Peyer's patch (tissue), 4 donors: ENCODE data around the gene SHLD2. TPM values are rescaled to one million over a fixed set of nuclear protein-coding genes. Genes with fewer than 3 reads are reported as not detected.
"Not testable (repeated sequence)": the region's sequence is repeated elsewhere in the genome, so short reads cannot be mapped to it uniquely, and the experiment has no call there.

Source experiments
- DNase-seq, 3 donors: peaks; one replicate each; pipeline ENCODE4 v3.0.0-alpha.2; 2017 to 2019
- H3K27ac ChIP-seq, 4 donors: fragments of 200-600 bp; sonication (generic); one replicate each; pipeline ENCODE4 v1.5.1; 2016 to 2019
- H3K27me3 ChIP-seq, 2 donors: fragments of 200-600 bp; sonication (generic); one replicate each; pipeline ENCODE4 v1.5.1; 2019
- H3K36me3 ChIP-seq, 3 donors: fragments of 200-600 bp; sonication (generic); one replicate each; pipeline ENCODE4 v1.5.1; 2016 to 2019
- H3K4me1 ChIP-seq, 4 donors: fragments of 200-600 bp; sonication (generic); one replicate each; pipeline ENCODE4 v1.5.1; 2016 to 2019
- H3K4me3 ChIP-seq, 4 donors: fragments of 200-600 bp; sonication (generic); 1 replicate in 3 of 4; 2 replicates in 1 of 4; pipeline ENCODE4 v1.5.1; 2016 to 2019; ENCODE audit warnings: mild to moderate bottlenecking in 1 of 4
- H3K9me3 ChIP-seq, 4 donors: fragments of 200-600 bp; sonication (generic); one replicate each; pipeline ENCODE4 v1.5.1; 2016 to 2019; ENCODE audit warnings: mild to moderate bottlenecking in 1 of 4
- POLR2A ChIP-seq, 2 donors: fragments of 450-650 bp; IDR thresholded peaks; one replicate each; pipeline ENCODE4 v1.5.1; 2017; ENCODE audit warnings: antibody characterized with exemption in 2 of 2, mild to moderate bottlenecking in 2 of 2, moderate library complexity in 2 of 2
- total RNA-seq, 4 donors: library from RNA; depleted of rRNA; stranded (reverse); fragments of >200 nt; gene quantifications; one replicate each; pipeline ENCODE4 v1.1.0, GENCODE V29; 2016
- TF ChIP-seq, protein P1 (sequence below), 6 experiments: fragments of 450-650 bp in 4 of 6; fragments of 200-600 bp in 2 of 6; sonication (generic) in 1 of 6; IDR thresholded peaks; one replicate each; pipeline ENCODE4 v1.5.1; 2017 to 2019; ENCODE audit warnings: antibody characterized with exemption in 6 of 6, mild to moderate bottlenecking in 3 of 6, moderate library complexity in 1 of 6

SHLD2 gene
- total RNA-seq, 4 donors from 2014 or later: 35.2 to 55.3 (median 46.0) TPM

DNA sequence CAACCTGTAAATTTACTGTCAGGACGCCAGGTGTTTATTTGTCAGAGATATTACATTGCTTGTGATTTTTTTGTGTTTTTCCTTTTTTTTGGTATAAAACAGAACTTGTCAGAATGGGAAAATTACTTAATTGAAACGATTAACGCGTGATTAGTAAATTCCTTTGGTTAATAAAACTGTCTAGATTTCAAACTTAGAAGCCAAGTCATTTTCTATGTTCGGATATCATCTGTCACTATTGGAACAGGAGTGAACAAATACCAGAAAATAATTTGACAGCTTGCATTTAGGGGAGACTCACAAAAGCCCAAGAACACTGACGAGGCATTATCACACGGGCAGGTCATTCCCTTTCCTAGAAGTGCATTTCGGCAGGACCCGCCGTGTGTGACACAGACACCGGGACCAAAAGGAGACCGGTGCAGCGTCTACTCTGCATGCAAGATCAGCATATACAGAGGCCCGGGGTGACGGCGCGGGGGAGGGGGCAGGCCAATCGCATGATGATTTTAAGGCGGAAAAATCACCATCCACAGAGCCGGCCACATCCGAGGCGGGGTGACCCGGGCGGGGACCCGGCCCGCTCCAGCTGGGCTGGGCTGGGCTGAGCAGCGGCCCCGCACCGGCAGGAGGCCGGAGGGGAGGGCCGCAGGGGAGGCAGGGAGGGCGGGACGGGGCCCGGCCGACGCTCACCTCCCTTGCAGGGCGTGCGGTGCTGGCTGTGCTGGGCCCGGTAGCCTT is 1.2 kb upstream of the SHLD2 start:
- peaks cover 0 to 47% (median 0%) of the 10 kb centered on the region in 4 donors for H3K4me1 ChIP-seq

GRCh38 chr10:87095236-87095945 is 385 bp downstream of the SHLD2 start:
- Histone ChIP-seq H3K27me3 (no peaks in the 10 kb centered on the region), H3K36me3 (peaks cover 0 to 7% (median 0%) of the 10 kb centered on the region in 3 donors), H3K9me3 (no peaks in the 10 kb centered on the region), H3K27ac (peak overlapping the region; percentile 97 to 99 (median 98)), H3K4me3 (peak overlapping the region; percentile 72 to 90 (median 79)), H3K4me1 (peaks cover 0 to 35% (median 0%) of the 10 kb centered on the region in 4 donors)
- DNase-seq: peak; percentile 76 to 89 (median 85)
- TF ChIP-seq POLR2A (IDR thresholded peaks at IDR 0.05): peak; percentile 56
- TF ChIP-seq, protein P1, sequence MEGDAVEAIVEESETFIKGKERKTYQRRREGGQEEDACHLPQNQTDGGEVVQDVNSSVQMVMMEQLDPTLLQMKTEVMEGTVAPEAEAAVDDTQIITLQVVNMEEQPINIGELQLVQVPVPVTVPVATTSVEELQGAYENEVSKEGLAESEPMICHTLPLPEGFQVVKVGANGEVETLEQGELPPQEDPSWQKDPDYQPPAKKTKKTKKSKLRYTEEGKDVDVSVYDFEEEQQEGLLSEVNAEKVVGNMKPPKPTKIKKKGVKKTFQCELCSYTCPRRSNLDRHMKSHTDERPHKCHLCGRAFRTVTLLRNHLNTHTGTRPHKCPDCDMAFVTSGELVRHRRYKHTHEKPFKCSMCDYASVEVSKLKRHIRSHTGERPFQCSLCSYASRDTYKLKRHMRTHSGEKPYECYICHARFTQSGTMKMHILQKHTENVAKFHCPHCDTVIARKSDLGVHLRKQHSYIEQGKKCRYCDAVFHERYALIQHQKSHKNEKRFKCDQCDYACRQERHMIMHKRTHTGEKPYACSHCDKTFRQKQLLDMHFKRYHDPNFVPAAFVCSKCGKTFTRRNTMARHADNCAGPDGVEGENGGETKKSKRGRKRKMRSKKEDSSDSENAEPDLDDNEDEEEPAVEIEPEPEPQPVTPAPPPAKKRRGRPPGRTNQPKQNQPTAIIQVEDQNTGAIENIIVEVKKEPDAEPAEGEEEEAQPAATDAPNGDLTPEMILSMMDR (IDR thresholded peaks at IDR 0.05): peak in 2 of 6 experiments; percentile 8 to 21

More for the DNA sequence above, 1.2 kb upstream of the SHLD2 start:
- Histone ChIP-seq H3K4me3 (peak overlapping the region; percentile 72 to 93 (median 82)), H3K27ac (peak overlapping the region; percentile 97 to 99 (median 98)), H3K36me3 (peaks cover 0 to 6% (median 0%) of the 10 kb centered on the region in 3 donors), H3K27me3 (no peaks in the 10 kb centered on the region), H3K9me3 (no peaks in the 10 kb centered on the region)
- TF ChIP-seq POLR2A (IDR thresholded peaks at IDR 0.05): no peak
- TF ChIP-seq, protein P1 (IDR thresholded peaks at IDR 0.05): no peak
- peak; percentile 74 to 85 (median 80) for DNase-seq

GRCh38 chr10:87101996-87102395 is 7.0 kb downstream of the SHLD2 start:
- Histone ChIP-seq H3K9me3 (no peaks in the 10 kb centered on the region), H3K4me3 (no peak overlapping the region), H3K4me1 (peaks cover 0 to 8% (median 1%) of the 10 kb centered on the region in 4 donors), H3K27me3 (no peaks in the 10 kb centered on the region), H3K36me3 (peaks cover 0 to 19% (median 0%) of the 10 kb centered on the region in 3 donors), H3K27ac (no peak overlapping the region)
- no peak for DNase-seq
- TF ChIP-seq, protein P1 (IDR thresholded peaks at IDR 0.05): no peak
- TF ChIP-seq POLR2A (IDR thresholded peaks at IDR 0.05): no peak

DNA sequence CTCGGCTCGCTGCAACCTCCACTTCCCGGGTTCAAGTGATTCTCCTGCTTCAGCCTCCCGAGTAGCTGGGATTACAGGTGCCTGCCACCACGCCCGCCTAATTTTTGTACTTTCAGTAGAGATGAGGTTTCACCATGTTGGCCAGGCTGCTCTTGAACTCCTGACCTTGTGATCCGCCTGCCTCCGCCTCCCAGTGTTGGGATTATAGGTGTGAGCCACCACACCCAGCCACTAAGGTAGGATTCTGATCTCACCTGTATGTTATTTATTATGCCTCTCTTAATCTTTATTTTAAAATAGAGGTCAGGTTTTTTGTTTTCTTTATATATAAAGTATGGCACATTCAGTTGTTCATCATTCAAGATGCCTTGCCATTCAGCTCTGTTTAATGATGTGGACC is 9.7 kb downstream of the SHLD2 start:
- H3K4me3 ChIP-seq, H3K4me1 ChIP-seq, H3K27me3 ChIP-seq, H3K9me3 ChIP-seq: not testable (repeated sequence)
- DNase-seq: peak in 2 of 3 donors; percentile 51 to 53
- Histone ChIP-seq H3K27ac (peak overlapping the region in 2 of 4 donors; percentile 64 to 72), H3K36me3 (peaks cover 0 to 36% (median 0%) of the 10 kb centered on the region in 3 donors)

GRCh38 chr10:87105446-87106124 is 10.6 kb downstream of the SHLD2 start:
- DNase-seq: no peak
- Histone ChIP-seq H3K4me1 (peaks cover 0 to 3% (median 0%) of the 10 kb centered on the region in 4 donors), H3K36me3 (peaks cover 0 to 36% (median 0%) of the 10 kb centered on the region in 3 donors), H3K27ac (peak overlapping the region in 2 of 4 donors; percentile 64 to 72), H3K9me3 (no peaks in the 10 kb centered on the region), H3K4me3 (no peak overlapping the region), H3K27me3 (no peaks in the 10 kb centered on the region)
- TF ChIP-seq POLR2A (IDR thresholded peaks at IDR 0.05): no peak
- TF ChIP-seq, protein P1 (IDR thresholded peaks at IDR 0.05): no peak

- not testable (repeated sequence) for H3K36me3 ChIP-seq, H3K27ac ChIP-seq, H3K4me3 ChIP-seq, H3K27me3 ChIP-seq, DNase-seq, H3K4me1 ChIP-seq, H3K9me3 ChIP-seq
Measured at GRCh38 chr10:87118122-87118521, 23.1 kb downstream of the SHLD2 start.

DNA sequence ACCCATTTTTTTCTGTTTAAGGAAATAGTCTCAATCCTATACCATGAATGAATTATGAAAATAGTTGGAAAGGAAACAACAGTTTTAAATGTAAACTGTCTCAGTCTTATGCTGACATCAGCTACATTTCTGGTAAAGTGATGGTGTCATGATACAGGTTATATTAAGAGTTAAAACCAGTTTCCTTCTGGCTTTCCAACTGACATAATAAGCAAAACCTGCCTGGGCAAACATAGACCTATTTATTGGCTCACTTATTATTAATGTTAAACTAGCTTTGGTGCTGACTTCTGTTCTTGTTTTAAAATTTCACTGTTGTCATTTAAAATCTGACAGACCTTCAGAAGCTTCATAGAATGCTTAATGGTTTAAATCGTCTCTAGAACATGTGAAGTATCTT is 24.0 kb downstream of the SHLD2 start:
- not testable (repeated sequence) for H3K4me1 ChIP-seq, DNase-seq, H3K36me3 ChIP-seq, H3K4me3 ChIP-seq, H3K9me3 ChIP-seq, H3K27me3 ChIP-seq, H3K27ac ChIP-seq

DNA sequence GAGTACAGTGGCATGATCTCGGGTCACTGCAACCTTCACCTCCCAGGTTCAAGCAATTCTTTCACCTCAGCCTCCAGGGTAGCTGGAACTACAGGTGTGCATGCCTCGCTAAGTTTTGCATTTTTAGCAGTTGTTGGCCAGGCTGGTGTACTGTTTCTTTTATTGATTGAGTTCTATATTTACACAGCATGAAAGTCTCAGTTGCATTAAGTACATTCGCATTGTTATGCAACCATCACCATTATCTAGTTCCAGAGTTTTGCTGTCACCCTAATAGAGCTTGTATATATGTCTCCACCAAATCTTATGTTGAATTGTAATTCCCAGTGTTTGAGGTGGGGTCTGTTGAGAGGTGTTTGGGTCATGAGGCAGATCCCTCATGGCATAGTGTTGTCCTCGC is 28.3 kb downstream of the SHLD2 start:
- not testable (repeated sequence) for H3K27me3 ChIP-seq, H3K27ac ChIP-seq, H3K9me3 ChIP-seq, DNase-seq, H3K36me3 ChIP-seq, H3K4me3 ChIP-seq, H3K4me1 ChIP-seq

- H3K9me3 ChIP-seq, DNase-seq, H3K4me3 ChIP-seq, H3K36me3 ChIP-seq, H3K27me3 ChIP-seq, H3K4me1 ChIP-seq, H3K27ac ChIP-seq: not testable (repeated sequence)
Measured at GRCh38 chr10:87127048-87127447, 32.0 kb downstream of the SHLD2 start.
